Skeletal muscle cell (primary cell): Measurements from ENCODE around the gene IL7R.
A peak's percentile ranks its signal among the peaks of the same experiment; 100 is the strongest.

Experiments
- DNase-seq: peaks from one replicate; pipeline ENCODE4 v3.0.0-alpha.2; 2010; ENCODE audit warnings: low read depth
- H3K4me3 ChIP-seq: 2 replicates; pipeline ENCODE4 v1.5.1; 2011; ENCODE audit warnings: low read depth, mild to moderate bottlenecking, control low read depth, low read length, moderate library complexity

Gene IL7R

DNA sequence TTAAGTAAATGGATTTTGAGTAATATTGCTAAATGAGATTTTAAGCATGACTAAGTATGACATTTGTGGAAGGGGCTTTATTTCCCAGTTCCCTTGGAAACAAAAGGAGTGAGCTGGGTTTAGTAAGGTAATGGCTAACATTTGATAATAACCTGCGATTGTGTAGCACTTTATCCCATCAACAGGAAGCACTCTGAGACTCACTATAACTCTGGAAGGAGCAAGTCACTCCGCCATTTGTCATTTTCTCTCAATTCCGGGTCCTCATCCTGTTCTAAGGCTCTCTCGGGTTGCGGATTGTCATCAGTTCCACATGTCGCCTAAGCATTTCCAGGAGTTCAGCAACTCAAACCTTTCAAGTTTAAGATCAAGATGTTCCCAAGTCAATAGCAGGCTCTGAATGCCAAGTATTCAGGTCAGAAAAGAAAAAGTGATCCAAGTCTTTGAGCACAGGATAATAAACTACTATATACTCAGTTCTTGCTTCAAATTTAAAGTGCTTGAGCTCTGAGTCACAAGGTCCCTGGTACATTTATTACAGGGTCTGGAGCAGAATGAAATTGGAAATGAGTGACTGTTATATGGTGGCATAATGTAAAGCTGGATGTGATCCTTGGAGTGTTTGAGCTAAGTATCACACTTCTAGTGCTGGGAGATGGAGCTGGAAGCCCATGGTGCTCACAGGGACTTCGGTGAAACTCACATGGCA is 42.4 kb downstream of the IL7R start:
- no peak overlapping the region for H3K4me3 ChIP-seq
- no peak for DNase-seq

DNA sequence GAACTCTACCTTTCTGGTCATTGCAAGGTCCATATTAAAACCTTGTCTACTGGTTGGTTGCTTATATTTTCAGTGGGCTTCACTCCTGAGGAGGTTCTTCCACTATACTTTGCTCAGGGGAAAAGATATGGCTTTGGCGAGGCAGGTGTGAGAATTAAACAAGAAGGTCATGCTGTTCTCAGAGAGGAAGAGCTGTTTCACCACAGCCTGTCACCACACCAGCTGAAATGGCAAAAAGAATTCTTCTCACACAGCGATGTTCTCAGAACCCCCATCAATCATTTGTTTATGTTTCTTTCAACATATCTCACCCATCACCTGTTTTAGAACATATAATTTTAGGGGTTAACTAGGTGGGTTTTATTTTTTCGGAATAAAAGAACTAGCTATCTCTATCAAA is 43.1 kb downstream of the IL7R start:
- no peak overlapping the region for H3K4me3 ChIP-seq
- no peak for DNase-seq

DNA sequence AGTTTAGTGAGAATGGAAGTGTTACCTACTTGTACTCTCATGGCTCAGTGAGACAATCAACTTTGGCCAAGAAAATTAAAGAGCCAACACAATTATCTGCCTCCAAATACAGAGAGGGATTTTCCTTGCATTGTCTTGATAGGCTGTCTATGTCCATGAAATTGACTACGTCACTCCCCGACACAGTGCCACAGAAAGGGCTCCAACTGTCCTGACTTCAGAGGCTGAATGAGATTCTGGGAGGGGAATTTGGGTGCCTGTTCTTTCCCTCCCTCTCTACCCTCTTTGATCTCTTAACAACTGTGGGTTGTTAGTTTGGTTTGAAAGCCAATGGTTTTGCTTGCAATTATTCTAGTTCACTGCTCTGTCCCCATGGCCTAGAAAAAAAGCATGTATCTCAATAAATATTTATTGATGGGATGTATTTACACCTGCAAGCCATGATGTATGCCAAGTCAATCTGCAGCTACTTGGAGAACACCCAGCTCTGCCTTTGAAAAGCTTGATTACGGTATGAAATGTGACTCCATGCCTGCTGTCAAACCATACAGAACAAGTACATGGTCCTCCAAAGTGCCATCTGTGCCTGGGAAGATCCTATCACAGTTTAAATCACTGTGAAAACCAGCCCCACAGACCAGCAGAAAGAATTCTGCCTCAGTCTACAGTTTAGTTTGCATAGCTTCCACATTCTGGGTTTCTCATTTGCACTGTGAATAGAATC is 44.4 kb downstream of the IL7R start:
- no peak for DNase-seq
- H3K4me3 ChIP-seq: no peak overlapping the region

DNA sequence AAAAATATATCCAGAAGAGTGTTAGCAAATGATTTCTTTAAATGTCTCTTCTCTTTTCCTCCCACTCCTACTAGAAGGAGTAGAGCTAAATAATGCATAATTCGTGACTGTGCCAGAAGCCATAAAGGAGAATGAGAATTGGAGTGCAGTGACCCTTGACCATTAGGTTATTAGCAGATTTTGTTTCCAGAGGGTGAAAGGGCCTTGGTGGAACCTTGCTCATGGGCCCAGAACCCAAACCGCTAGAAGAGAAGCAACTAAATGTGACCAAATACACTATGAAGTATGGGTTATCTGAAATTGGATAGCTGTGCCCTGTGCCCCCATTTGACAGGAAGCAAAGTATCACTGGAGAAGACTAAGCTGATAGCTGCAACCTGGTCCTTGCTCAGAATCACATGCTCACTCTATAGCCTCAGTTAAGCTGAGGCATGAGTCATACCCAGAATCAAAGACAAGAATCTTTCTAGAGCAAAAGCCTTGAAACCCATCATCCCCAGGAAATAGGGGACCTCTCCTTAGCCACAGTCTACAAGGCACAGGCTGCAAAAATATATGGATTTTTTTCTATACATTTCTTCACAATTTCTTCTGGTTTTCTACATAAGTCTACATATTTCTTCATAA is 45.5 kb downstream of the IL7R start:
- DNase-seq: no peak
- H3K4me3 ChIP-seq: no peak overlapping the region

DNA sequence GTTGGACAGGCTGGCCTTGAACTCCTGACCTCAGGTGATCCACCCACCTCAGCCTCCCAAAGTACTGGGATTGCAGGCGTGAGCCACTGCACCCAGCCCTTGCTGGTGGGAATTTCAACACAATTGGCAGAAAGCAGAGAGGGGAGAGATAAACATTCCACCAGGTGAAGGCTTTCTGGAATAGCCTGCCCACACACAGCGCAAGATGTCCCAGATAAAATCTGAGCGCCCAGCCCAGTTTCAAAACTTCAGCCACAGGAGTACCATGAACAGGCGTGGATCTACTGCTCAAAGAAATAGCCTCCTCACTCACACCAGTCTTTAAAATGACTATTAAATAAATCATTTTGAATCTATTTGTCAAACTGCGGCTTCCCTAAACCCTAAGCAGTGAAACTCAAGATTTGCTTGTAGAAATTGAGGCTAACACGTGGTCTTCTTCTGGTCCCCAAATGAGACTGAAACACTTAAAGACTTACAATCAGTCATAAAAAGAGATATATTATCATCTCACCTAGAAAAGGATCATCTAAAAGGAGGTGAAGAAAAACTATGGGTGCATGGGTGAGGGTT is 47.0 kb downstream of the IL7R start:
- no peak overlapping the region for H3K4me3 ChIP-seq
- DNase-seq: no peak

DNA sequence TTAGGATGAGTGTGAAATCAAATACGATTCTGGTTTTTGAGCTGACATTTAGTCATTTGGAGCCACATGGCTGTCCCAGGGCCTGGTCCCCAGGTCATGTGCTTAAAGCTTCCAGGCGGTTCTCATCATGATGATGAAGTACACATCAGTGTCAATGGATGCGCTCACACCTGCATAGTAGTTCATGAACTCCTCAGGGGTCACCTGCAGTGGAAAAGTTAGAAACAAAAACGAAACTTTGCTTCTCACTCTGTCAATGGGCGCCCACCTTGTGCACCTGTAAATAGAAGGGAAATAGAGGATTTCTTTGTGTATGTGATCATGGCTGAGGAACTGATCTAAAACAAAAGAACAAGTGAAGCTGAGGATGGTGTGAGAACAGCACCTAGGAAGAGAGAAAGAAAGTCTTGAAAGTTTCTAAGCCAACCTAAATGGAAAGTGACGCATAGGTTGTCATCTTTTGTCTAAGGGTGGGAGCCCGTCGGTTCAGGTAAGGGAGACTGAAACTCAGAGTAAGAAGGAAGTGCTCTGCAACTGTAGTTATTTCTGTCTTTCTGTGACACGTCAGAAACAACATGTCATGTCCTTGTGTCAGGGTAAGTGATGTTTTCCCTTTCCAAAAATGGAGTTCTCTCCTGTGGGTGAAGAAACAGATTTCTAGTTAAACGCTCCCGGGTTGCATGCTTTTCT is 47.9 kb downstream of the IL7R start:
- no peak for DNase-seq
- no peak overlapping the region for H3K4me3 ChIP-seq

DNA sequence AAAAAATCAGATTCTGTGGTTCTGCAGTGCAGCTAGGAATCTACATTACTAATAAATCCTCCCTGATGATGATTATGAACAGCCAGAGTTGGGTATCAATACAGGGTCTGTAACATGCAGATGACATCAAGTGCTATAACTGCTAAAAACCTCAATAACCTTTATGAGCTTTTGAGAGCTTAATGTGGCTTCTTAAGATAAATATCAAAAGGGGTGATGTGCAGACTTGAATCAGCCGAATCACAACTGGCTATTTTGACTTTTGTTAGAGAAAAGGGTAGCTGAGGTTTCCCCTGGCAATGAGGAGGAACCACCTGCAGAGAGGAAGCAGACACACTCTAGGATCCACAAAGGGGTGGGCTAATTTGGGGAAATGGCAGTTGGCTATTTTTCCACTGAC is 51.5 kb downstream of the IL7R start:
- no peak for DNase-seq
- no peak overlapping the region for H3K4me3 ChIP-seq

DNA sequence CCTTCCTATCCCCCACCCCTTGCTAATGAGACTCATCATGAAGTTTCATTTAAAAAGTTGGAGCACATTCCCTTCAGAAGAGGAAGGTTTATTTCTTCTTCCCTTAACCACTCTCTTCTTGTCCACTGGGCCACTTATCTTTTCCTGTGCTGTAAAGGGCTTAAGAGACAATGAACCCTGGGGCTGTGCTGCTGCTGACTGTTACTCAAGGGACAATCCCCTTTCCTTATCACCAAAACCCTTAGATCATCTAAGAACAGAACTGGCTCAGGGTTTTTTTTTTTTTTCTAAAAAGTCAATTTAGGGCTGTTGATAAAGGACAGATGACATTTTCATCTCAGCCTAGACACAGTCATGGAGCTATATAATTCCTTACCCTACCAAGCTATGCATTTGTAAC is 52.1 kb downstream of the IL7R start:
- H3K4me3 ChIP-seq: no peak overlapping the region
- no peak for DNase-seq

DNA sequence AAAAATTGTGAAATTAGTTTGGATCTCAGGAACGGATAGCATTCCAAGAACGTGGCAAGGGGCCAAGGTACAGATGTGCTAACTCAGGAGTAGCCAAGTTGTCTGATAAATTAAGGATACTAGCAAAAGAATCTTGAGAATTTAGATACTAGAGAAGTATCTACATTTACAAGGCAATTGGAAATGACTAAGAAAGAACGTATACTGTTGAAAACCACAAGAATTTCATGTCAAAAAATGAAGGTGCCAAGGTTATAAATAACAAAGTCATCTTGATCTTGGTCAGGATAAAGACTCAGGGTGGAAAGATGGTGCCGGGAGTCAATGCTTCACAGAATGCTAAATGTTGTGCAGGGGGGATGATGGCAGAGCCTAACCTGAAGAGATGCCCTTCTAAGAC is 62.5 kb downstream of the IL7R start:
- peak; percentile 55 for DNase-seq
- H3K4me3 ChIP-seq: no peak overlapping the region

DNA sequence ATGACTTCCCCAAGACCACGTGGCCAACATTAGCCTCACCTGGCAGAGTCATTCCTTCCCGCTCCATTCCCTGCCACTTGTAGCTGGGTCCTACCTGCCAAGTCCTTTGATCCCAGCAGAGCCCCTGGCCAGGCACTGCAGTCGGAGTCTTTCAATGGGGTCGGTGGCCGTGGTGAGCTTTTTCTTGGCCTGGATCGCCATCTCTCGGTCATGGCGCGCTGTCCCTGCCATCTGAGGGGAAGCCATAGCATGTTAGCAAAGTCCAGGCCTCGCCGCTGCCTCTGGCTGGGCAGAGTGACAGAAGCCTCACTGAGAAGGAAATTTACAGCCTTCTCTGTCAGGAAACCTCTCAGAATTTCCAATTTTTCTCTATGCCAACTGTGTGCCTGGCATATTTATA is 64.2 kb downstream of the IL7R start:
- no peak for DNase-seq

DNA sequence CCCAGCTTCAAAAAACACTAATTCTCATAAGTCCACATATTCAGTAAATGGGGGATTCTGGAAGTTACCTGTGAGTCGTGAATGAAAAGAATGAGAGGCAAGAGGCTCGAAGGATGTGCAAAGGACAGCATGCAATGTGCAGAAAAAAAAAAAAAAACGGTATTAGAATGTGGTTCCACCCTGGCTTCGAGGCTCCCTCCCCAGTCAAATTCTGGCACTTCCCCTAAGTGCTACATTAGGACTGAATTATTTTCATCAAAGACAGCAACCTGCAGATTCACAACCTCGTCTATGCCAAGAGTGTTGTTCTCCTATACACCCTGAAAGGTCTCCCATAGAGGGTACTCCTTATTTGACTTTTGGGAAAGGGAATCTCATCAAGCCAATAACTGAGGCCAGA is 65.2 kb downstream of the IL7R start:
- H3K4me3 ChIP-seq: no peak overlapping the region
- no peak for DNase-seq

More for the DNA sequence above, 64.2 kb downstream of the IL7R start:
- H3K4me3 ChIP-seq: no peak overlapping the region

DNA sequence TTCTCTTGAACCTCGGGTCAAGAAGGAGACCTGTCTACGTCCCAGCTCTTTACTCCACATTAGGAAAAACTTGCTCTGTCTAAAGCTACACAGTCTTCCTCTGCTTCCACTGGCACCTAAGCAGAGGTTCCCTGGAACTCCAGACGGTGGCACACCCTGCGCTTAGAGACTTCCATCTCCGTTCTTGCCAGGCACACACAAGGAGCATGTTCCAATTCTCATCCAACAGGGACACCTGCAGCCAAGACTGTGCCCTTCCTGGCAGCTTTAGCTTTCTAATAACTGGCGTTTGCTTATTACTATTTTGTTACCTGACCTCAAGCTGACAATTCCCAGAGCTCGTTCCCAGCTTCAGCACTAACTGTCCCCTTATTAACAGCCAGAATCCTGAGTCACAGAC is 65.8 kb downstream of the IL7R start:
- no peak overlapping the region for H3K4me3 ChIP-seq
- DNase-seq: no peak

DNA sequence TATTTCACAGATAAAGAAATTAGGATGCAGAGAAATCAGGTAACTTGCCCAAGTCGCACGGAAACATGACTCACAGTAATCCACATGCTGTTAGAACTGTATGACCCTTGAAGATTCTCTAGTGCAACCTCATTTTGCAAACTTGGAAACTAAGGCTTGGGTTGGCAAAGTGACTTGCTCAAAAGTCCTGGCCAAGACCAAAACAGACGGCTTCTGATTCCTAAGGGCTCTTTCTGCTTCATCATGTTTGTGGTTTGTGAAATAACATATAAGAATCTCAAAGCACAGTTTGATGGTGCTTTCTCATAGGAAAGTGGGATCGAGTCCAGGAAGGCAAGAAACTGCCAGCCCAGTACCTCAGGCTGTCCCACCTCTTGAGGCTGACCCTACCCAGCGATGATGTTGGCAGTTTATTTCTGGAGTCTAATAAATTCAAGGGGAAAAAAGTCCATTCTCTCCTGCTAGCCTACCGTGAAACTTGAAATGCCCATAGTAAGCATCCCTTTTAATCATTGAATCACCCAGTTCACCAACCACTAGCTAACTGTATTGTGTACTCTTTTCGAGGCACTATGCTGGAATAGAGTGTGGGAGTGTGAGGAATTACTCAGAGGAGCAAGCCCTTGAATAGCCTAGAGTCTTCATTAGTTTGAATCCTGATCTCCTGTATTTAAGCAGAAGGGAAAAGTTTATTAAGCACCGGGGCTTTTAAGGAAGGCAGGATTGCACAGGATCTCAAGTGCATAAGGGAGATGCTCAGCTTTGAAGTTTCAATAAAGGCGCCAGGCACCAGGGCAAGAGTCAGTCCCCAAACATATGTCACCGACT is 67.6 kb downstream of the IL7R start:
- DNase-seq: peak; percentile 61
- H3K4me3 ChIP-seq: peak overlapping the region; percentile 3

DNA sequence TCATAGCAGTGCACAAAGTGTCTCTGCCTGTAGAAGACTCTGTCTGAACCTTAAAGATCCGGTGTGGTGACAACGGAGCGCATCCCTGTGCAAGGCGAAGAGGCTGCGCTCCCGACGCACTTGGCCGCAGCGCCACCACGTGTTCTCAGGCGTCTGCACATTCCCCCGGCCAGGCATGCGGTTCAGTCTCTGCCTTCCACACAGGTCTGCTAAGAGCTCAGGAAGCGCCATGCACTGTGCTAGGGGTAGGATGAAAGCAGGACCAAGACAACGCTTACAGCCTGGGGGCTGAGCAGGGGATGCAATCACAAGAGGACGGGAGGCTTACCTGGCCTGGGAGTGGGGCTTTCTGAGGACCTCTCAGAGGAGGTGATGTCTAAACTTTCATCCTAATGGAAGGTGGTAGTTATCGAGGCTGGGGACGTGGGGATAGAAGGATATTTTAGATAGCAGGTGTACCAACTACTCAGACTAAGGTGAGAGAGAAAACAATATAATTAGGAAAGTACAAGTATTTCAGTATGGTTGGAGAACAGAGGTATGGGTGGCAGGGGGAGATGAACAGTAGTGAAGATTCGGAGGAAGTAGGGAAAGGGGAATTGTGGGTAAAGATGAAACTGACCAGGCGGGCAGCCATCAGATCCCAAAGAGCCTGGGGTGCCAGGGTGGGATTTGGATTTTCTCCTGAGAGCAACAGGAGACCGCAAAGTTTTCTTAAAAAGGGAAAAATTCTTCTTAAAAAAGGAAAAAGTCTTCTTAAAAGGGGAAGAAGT is 68.4 kb downstream of the IL7R start:
- peak; percentile 25 for DNase-seq

DNA sequence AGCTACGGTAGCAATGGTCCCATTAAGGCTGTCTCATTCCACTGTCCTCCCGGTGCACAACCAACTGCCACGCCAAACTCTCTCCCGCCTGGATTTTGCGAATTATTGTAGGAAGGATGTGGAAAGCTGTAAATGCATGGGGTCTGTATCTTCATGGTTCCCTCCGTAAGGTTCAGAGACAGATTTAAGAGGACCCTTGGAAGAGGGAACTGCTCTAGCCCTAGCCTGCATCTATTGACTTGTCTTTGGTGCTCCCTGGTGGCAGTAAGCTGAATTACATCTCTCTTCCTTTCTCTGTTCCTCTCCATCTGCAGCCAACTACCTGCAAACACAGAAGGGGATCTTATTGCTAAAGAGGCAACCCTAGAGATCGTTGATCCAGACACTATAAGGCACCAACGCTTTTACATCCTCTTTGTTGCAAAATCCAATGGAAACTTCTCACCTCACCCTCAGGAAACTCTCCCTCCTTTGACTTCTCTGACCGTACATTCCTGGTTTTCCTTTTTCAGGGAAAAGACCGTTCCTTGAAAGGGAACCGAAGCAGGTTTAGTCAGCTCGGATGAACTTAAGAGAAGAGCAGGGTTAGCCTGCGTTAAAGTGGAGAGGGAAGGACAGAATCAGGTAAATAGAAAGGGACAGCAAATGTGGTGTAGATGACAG is 69.8 kb downstream of the IL7R start:
- H3K4me3 ChIP-seq: no peak overlapping the region
- peak; percentile 5 for DNase-seq

More for the DNA sequence above, 68.4 kb downstream of the IL7R start:
- peak overlapping the region; percentile 3 for H3K4me3 ChIP-seq
